22Rv1 (cell line): ENCODE results near the gene AATK.

Experiments
- ZFX ChIP-seq: fragments of 450-650 bp; IDR thresholded peaks from 2 replicates; pipeline ENCODE4 v1.6.1; 2017; ENCODE audit warnings: antibody characterized with exemption, borderline replicate concordance
- TF ChIP-seq, protein P1 (sequence below): fragments of 450-650 bp; IDR thresholded peaks from 2 replicates; pipeline ENCODE4 v1.5.1; 2017; ENCODE audit warnings: mild to moderate bottlenecking

DNA sequence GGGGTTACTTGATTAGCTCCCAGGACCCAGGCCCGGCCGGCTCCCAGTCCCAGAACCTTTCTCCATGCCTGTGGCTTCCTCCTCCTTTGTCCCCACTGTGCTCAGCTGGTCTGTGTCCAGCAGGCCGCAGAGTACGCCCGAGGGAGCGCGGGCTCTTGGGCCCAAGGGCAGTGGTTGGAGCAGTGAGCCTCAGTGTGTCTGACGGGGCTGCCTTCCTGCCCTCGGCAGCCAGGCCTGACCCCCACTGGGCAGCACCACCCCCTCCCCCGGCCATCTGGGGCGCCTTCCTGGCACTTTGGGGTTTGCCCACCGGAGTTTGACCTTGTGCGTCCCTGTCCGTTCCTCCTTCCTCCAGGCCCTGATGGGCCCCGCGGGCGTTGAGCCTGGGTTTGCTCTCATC, 63.2 kb downstream of the AATK start:
- TF ChIP-seq, protein P1, sequence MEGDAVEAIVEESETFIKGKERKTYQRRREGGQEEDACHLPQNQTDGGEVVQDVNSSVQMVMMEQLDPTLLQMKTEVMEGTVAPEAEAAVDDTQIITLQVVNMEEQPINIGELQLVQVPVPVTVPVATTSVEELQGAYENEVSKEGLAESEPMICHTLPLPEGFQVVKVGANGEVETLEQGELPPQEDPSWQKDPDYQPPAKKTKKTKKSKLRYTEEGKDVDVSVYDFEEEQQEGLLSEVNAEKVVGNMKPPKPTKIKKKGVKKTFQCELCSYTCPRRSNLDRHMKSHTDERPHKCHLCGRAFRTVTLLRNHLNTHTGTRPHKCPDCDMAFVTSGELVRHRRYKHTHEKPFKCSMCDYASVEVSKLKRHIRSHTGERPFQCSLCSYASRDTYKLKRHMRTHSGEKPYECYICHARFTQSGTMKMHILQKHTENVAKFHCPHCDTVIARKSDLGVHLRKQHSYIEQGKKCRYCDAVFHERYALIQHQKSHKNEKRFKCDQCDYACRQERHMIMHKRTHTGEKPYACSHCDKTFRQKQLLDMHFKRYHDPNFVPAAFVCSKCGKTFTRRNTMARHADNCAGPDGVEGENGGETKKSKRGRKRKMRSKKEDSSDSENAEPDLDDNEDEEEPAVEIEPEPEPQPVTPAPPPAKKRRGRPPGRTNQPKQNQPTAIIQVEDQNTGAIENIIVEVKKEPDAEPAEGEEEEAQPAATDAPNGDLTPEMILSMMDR, result no peak
- no peak for TF ChIP-seq ZFX
